ENCODE results near the gene GMEB1.

GMEB1 gene

DNA sequence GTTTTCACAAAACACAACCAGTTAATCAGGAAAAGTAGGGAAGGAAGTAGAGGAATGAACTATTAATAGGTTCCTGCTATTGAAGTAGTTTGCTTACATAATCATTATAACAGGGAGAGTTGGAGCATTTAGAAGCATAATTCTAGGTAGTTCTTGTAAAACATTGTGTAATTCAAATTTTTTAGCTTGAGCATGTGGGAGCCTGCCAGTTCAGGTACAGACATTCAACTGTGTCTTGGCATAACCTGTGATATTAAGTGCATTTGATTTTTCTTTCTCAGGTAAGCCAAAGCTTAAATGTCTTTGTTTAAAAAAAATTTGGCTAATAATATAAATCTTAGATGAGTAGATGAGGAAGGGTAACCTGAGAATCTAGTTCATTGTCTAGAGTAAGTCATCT is 71.5 kb downstream of the GMEB1 start:
- H3K9ac ChIP-seq (ENCODE audit: low read length): no peak overlapping the region
- H3K4me1 ChIP-seq (ENCODE audit: control insufficient read depth in 1 of 2, insufficient read depth in 2 of 2, low read length in 2 of 2): peaks cover 3% of the 10 kb centered on the region in 2 experiments
- no peaks in the 10 kb centered on the region for H3K27me3 ChIP-seq (ENCODE audit: insufficient read depth, low read length)
- no peak overlapping the region for H3K18ac ChIP-seq (ENCODE audit: low read length)
- no peak overlapping the region for H2AK5ac ChIP-seq (ENCODE audit: low read length)
- no peak overlapping the region for H3K27ac ChIP-seq (ENCODE audit: low read depth, low read length)
- H3K4me2 ChIP-seq (ENCODE audit: low read length): no peak overlapping the region
- peak overlapping the region; percentile 33 for H3K4ac ChIP-seq (ENCODE audit: low read depth, low read length)
- no peak overlapping the region for H4K12ac ChIP-seq (ENCODE audit: low read depth, low read length)
- H2BK12ac ChIP-seq (ENCODE audit: low read length): no peak overlapping the region
- no peak overlapping the region for H4K91ac ChIP-seq (ENCODE audit: low read depth, low read length)
- DNase-seq: peak in 1 of 2 donors; percentile 10
- H3K14ac ChIP-seq (ENCODE audit: low read length): no peak overlapping the region
- H3K79me2 ChIP-seq (ENCODE audit: control insufficient read depth, insufficient read depth, low read length, poor library complexity): peaks cover 33% of the 10 kb centered on the region
- no peak overlapping the region for H4K8ac ChIP-seq (ENCODE audit: low read depth, low read length)
- H3K79me1 ChIP-seq (ENCODE audit: low read length): peaks cover 24% of the 10 kb centered on the region
- H3K9me3 ChIP-seq (ENCODE audit: insufficient read depth, low read depth, low read length): no peaks in the 10 kb centered on the region
- H2BK120ac ChIP-seq (ENCODE audit: insufficient read depth, low read length, poor library complexity): no peak overlapping the region
- H2BK5ac ChIP-seq (ENCODE audit: low read depth, low read length, poor library complexity): no peak overlapping the region
- peaks cover 35 to 40% of the 10 kb centered on the region in 2 experiments for H3K36me3 ChIP-seq (ENCODE audit: control insufficient read depth in 1 of 2, insufficient read depth in 2 of 2, low read length in 2 of 2)
- H3K23ac ChIP-seq (ENCODE audit: low read length): no peak overlapping the region
- no peak overlapping the region for H3K4me3 ChIP-seq (ENCODE audit: low read depth, low read length)
- H2AFZ ChIP-seq (ENCODE audit: insufficient read depth, low read length, poor library complexity): no peak overlapping the region

DNA sequence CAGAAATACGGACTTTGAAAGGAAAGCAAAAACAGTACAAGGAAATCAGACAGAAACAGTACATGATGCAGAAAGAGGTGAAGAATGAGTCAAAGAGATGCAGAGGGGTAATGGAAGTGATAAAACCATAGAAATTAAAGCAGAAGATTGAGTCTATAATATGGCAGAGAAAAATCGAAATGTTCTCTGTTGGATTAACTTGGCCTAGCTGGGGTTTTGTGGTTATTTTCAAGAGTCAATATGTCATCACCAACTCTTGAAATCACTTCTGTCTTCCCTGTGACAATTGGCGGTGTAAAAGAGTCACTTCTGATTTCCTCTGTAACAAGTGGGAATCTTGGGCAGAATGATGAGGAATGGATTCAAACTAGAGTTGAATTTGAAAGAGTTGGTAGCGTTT is 75.6 kb downstream of the GMEB1 start:
- DNase-seq: no peak
- no peak overlapping the region for H2BK120ac ChIP-seq (ENCODE audit: insufficient read depth, low read length, poor library complexity)
- peaks cover 0 to 2% of the 10 kb centered on the region in 2 experiments for H3K4me1 ChIP-seq (ENCODE audit: control insufficient read depth in 1 of 2, insufficient read depth in 2 of 2, low read length in 2 of 2)
- H3K4me3 ChIP-seq (ENCODE audit: low read depth, low read length): no peak overlapping the region
- no peak overlapping the region for H2AFZ ChIP-seq (ENCODE audit: insufficient read depth, low read length, poor library complexity)
- peaks cover 42 to 56% of the 10 kb centered on the region in 2 experiments for H3K36me3 ChIP-seq (ENCODE audit: control insufficient read depth in 1 of 2, insufficient read depth in 2 of 2, low read length in 2 of 2)
- H3K79me2 ChIP-seq (ENCODE audit: control insufficient read depth, insufficient read depth, low read length, poor library complexity): peaks cover 32% of the 10 kb centered on the region
- H3K79me1 ChIP-seq (ENCODE audit: low read length): no peaks in the 10 kb centered on the region
- H4K8ac ChIP-seq (ENCODE audit: low read depth, low read length): no peak overlapping the region
- H3K18ac ChIP-seq (ENCODE audit: low read length): no peak overlapping the region
- H3K4ac ChIP-seq (ENCODE audit: low read depth, low read length): peak overlapping the region; percentile 52
- no peak overlapping the region for H4K12ac ChIP-seq (ENCODE audit: low read depth, low read length)
- no peak overlapping the region for H3K9ac ChIP-seq (ENCODE audit: low read length)
- no peak overlapping the region for H2BK12ac ChIP-seq (ENCODE audit: low read length)
- no peak overlapping the region for H2AK5ac ChIP-seq (ENCODE audit: low read length)
- H2BK5ac ChIP-seq (ENCODE audit: low read depth, low read length, poor library complexity): no peak overlapping the region
- no peaks in the 10 kb centered on the region for H3K9me3 ChIP-seq (ENCODE audit: insufficient read depth, low read depth, low read length)
- WGBS (ENCODE audit: extremely low coverage, insufficient coverage, insufficient read length): no CpG with 5 or more reads among the region's 4 CpGs
- H3K27ac ChIP-seq (ENCODE audit: low read depth, low read length): no peak overlapping the region
- no peaks in the 10 kb centered on the region for H3K27me3 ChIP-seq (ENCODE audit: insufficient read depth, low read length)
- no peak overlapping the region for H3K23ac ChIP-seq (ENCODE audit: low read length)
- H3K14ac ChIP-seq (ENCODE audit: low read length): no peak overlapping the region
- H3K4me2 ChIP-seq (ENCODE audit: low read length): no peak overlapping the region
- H4K91ac ChIP-seq (ENCODE audit: low read depth, low read length): no peak overlapping the region

DNA sequence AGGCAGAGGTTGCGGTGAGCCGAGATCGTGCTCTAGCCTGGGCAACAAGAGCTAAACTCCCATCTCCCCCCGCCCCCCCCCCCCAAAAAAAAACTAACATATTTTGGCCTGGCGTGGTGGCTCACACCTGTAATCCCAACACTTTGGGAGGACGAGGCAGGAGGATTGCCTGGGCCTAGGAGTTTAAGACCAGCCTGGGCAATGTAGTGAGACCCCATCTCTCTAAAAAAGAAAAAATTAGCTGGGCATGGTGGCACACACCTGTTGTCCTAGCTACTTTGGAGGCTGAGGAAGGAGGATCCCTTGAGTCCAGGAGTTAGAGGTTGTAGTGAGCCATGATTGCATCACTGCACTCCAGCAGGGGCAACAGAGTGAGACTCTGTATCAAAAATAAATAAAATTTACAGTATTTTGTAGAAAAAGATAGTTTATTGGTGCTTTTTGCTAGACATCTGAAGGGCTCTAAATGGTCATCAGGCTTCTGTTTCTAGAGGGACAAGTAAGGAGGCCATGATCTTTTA is 77.1 kb downstream of the GMEB1 start:
- H3K4ac ChIP-seq (ENCODE audit: low read depth, low read length): peak overlapping the region; percentile 90
- H3K9ac ChIP-seq (ENCODE audit: low read length): no peak overlapping the region
- no peak overlapping the region for H3K14ac ChIP-seq (ENCODE audit: low read length)
- no peak overlapping the region for H2BK12ac ChIP-seq (ENCODE audit: low read length)
- no peaks in the 10 kb centered on the region for H3K9me3 ChIP-seq (ENCODE audit: insufficient read depth, low read depth, low read length)
- H3K4me1 ChIP-seq (ENCODE audit: control insufficient read depth in 1 of 2, insufficient read depth in 2 of 2, low read length in 2 of 2): peaks cover 0 to 2% of the 10 kb centered on the region in 2 experiments
- H4K12ac ChIP-seq (ENCODE audit: low read depth, low read length): no peak overlapping the region
- DNase-seq: no peak
- H3K79me1 ChIP-seq (ENCODE audit: low read length): no peaks in the 10 kb centered on the region
- no peak overlapping the region for H2BK5ac ChIP-seq (ENCODE audit: low read depth, low read length, poor library complexity)
- no peak overlapping the region for H3K27ac ChIP-seq (ENCODE audit: low read depth, low read length)
- H3K36me3 ChIP-seq (ENCODE audit: control insufficient read depth in 1 of 2, insufficient read depth in 2 of 2, low read length in 2 of 2): peaks cover 39 to 54% of the 10 kb centered on the region in 2 experiments
- H3K18ac ChIP-seq (ENCODE audit: low read length): no peak overlapping the region
- no peak overlapping the region for H2BK120ac ChIP-seq (ENCODE audit: insufficient read depth, low read length, poor library complexity)
- no peak overlapping the region for H3K4me2 ChIP-seq (ENCODE audit: low read length)
- no peak overlapping the region for H4K8ac ChIP-seq (ENCODE audit: low read depth, low read length)
- no peak overlapping the region for H2AFZ ChIP-seq (ENCODE audit: insufficient read depth, low read length, poor library complexity)
- no CpG with 5 or more reads among the region's 6 CpGs for WGBS (ENCODE audit: extremely low coverage, insufficient coverage, insufficient read length)
- H3K4me3 ChIP-seq (ENCODE audit: low read depth, low read length): no peak overlapping the region
- H4K91ac ChIP-seq (ENCODE audit: low read depth, low read length): no peak overlapping the region
- peaks cover 28% of the 10 kb centered on the region for H3K79me2 ChIP-seq (ENCODE audit: control insufficient read depth, insufficient read depth, low read length, poor library complexity)
- no peaks in the 10 kb centered on the region for H3K27me3 ChIP-seq (ENCODE audit: insufficient read depth, low read length)
- H3K23ac ChIP-seq (ENCODE audit: low read length): no peak overlapping the region
- no peak overlapping the region for H2AK5ac ChIP-seq (ENCODE audit: low read length)

DNA sequence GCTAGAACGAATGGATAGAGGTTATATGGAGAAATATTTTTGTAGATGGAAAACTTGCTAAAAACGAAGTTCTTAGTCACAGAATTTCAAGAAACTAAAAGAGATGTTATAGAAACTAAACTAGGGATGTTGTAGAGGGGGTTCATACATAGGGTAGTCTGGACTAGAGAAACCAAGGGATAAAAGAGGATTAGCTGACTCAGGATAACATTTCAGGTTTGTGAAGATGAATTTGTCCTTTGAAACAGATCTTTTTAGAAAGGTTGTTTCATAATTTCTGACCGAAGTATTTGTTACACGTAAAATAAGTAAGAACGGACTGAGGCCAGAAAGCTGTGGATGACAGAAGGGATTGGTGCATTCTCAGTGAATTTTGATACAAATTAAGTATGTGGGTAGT is 81.7 kb downstream of the GMEB1 start:
- 100% methylated on average over 1 of the region's 5 CpGs for WGBS (ENCODE audit: extremely low coverage, insufficient coverage, insufficient read length)

More for the DNA sequence above, 81.7 kb downstream of the GMEB1 start:
- H3K14ac ChIP-seq (ENCODE audit: low read length): no peak overlapping the region
- H2AFZ ChIP-seq (ENCODE audit: insufficient read depth, low read length, poor library complexity): no peak overlapping the region
- H2AK5ac ChIP-seq (ENCODE audit: low read length): no peak overlapping the region
- no peak overlapping the region for H3K18ac ChIP-seq (ENCODE audit: low read length)
- no peak overlapping the region for H3K9ac ChIP-seq (ENCODE audit: low read length)
- H3K79me2 ChIP-seq (ENCODE audit: control insufficient read depth, insufficient read depth, low read length, poor library complexity): peaks cover 19% of the 10 kb centered on the region
- no peak overlapping the region for H3K27ac ChIP-seq (ENCODE audit: low read depth, low read length)
- no peak overlapping the region for H4K91ac ChIP-seq (ENCODE audit: low read depth, low read length)
- peaks cover 0 to 4% of the 10 kb centered on the region in 2 experiments for H3K4me1 ChIP-seq (ENCODE audit: control insufficient read depth in 1 of 2, insufficient read depth in 2 of 2, low read length in 2 of 2)
- H3K36me3 ChIP-seq (ENCODE audit: control insufficient read depth in 1 of 2, insufficient read depth in 2 of 2, low read length in 2 of 2): peaks cover 30 to 32% of the 10 kb centered on the region in 2 experiments
- DNase-seq: no peak
- peak overlapping the region; percentile 81 for H3K4ac ChIP-seq (ENCODE audit: low read depth, low read length)
- H3K4me2 ChIP-seq (ENCODE audit: low read length): no peak overlapping the region
- no peak overlapping the region for H4K8ac ChIP-seq (ENCODE audit: low read depth, low read length)
- H3K4me3 ChIP-seq (ENCODE audit: low read depth, low read length): no peak overlapping the region
- H2BK120ac ChIP-seq (ENCODE audit: insufficient read depth, low read length, poor library complexity): no peak overlapping the region
- no peaks in the 10 kb centered on the region for H3K27me3 ChIP-seq (ENCODE audit: insufficient read depth, low read length)
- H4K12ac ChIP-seq (ENCODE audit: low read depth, low read length): no peak overlapping the region
- no peak overlapping the region for H3K23ac ChIP-seq (ENCODE audit: low read length)
- no peak overlapping the region for H2BK5ac ChIP-seq (ENCODE audit: low read depth, low read length, poor library complexity)
- H3K9me3 ChIP-seq (ENCODE audit: insufficient read depth, low read depth, low read length): no peaks in the 10 kb centered on the region
- no peak overlapping the region for H2BK12ac ChIP-seq (ENCODE audit: low read length)
- no peaks in the 10 kb centered on the region for H3K79me1 ChIP-seq (ENCODE audit: low read length)

Measured in trophoblast cell (in vitro differentiated cells and primary cell).